Measurements from ENCODE around the gene ZGLP1. TPM values are rescaled to one million over a fixed set of nuclear protein-coding genes. Genes with fewer than 3 reads are reported as not detected.
A peak's percentile ranks its signal among the peaks of the same experiment; 100 is the strongest.

The ZGLP1 gene
- total RNA-seq (2014; rRNA removed) (1.4 and 1.8 TPM in 2 replicates), Bru-seq, nascent RNA (percentile 42 among the genes with signal in this experiment), BruChase-seq, experiment 1, labeled RNA remaining after a 6-hour chase (percentile 78 among the genes with signal in this experiment), BruChase-seq, experiment 2, labeled RNA remaining after a 2-hour chase (percentile 69 among the genes with signal in this experiment)
- long read RNA-seq, partial matches to known transcripts, result 0 of 4 reads
- long read RNA-seq, other reads (novel, unspliced or antisense), result 2 of 4 reads

DNA sequence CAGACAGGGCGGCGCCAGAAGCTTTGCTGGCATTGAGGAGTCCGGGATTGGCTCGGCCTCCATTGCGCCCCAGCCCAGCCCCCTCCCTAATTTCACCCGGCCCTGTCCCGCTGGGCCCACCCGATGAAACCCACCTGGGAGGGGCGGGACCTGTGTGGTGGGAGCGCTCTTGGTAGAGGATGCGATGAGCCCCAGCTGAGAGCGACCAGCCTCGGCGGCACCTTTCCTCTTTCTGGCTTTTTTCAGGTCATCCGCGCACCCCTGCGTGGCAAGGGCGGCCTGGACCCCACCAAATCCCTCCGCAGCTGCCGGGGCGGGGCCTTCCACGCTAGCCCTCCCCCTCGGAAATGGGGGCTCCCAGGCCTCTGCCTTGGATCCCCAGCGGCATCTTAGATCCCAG, at the start of gene ZGLP1:
TSS of gene ZGLP1 (minus strand) at position 393 of the 400 bp plus-strand sequence.
- intact Hi-C loops (cut with micrococcal nuclease), result no loop called here
- no peaks in the 10 kb centered on the region for H3K9me3 ChIP-seq (ENCODE audit: low read length)
- H4K20me1 ChIP-seq (ENCODE audit: low read length), result no peaks in the 10 kb centered on the region
- no peak for TF ChIP-seq EZH2 (IDR thresholded peaks at IDR 0.05; ENCODE audit: low read length, unreplicated experiment)
- TF ChIP-seq, protein P1, sequence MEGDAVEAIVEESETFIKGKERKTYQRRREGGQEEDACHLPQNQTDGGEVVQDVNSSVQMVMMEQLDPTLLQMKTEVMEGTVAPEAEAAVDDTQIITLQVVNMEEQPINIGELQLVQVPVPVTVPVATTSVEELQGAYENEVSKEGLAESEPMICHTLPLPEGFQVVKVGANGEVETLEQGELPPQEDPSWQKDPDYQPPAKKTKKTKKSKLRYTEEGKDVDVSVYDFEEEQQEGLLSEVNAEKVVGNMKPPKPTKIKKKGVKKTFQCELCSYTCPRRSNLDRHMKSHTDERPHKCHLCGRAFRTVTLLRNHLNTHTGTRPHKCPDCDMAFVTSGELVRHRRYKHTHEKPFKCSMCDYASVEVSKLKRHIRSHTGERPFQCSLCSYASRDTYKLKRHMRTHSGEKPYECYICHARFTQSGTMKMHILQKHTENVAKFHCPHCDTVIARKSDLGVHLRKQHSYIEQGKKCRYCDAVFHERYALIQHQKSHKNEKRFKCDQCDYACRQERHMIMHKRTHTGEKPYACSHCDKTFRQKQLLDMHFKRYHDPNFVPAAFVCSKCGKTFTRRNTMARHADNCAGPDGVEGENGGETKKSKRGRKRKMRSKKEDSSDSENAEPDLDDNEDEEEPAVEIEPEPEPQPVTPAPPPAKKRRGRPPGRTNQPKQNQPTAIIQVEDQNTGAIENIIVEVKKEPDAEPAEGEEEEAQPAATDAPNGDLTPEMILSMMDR (conservative IDR thresholded peaks at IDR 0.05; ENCODE audit: low read depth, low read length), result no peak
- no peak for TF ChIP-seq EZH2phosphoT487 (IDR thresholded peaks at IDR 0.05; ENCODE audit: borderline replicate concordance, low read length)
- H3K27ac ChIP-seq (ENCODE audit: low read length), result no peak within 1 kb of the TSS
- ChIA-PET CTCF (no interaction called here), POLR2A (ENCODE audit: unreplicated experiment) (no interaction called here)
- no peaks in the 10 kb centered on the region for H3K9me2 ChIP-seq (replicated peaks; ENCODE audit: low read length)
- H3K9ac ChIP-seq (ENCODE audit: low read length), result no peak within 1 kb of the TSS
- 0 out of 2 replicates have a peak, but pooled peaks cover under 1% of the 10 kb centered on the region for H3K4me1 ChIP-seq (ENCODE audit: insufficient read depth, low read length)
- no peaks in the 10 kb centered on the region; the same call in 1 of the 2 replicates for H3K36me3 ChIP-seq (ENCODE audit: low read depth, low read length)
- H3K4me3 ChIP-seq (ENCODE audit: low read length), result no peak within 1 kb of the TSS
- no TSS peak for BruUV-seq (replicated peaks)
- H3F3A ChIP-seq (ENCODE audit: low read length, unreplicated experiment), result no peaks in the 10 kb centered on the region
- H3K79me2 ChIP-seq (ENCODE audit: low read length), result peaks cover 5% of the 10 kb centered on the region
- H2AFZ ChIP-seq (ENCODE audit: low read length), result no peak within 1 kb of the TSS
- H3K27me3 ChIP-seq (ENCODE audit: low read length), result no peaks in the 10 kb centered on the region
- ATAC-seq, result no peak
- no peak for DNase-seq
- no peak within 1 kb of the TSS for H3K4me2 ChIP-seq (ENCODE audit: low read length)

DNA sequence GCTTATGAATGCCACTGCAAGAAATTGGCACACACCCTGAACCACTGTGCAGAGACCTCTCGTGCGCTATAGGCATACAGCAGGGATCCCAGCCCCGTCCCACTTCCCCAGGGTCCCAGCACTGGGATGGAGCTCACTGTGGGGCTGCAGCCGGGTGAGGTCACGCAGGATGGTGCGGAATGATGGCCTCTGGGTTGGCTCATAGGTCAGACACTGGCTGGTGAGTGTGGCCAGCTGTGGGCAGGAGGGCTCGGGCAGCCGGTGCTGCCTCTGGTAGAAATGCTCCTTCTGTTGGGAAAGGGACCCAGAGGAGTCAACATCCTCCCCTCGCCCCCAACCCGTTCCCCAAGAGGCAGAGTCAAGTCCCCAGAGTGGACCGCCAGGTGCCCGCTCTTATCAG, 46.8 kb upstream of the ZGLP1 start:
- no peaks in the 10 kb centered on the region for H3K4me1 ChIP-seq (ENCODE audit: insufficient read depth, low read length)
- H3K27ac ChIP-seq (ENCODE audit: low read length), result no peak overlapping the region
- intact Hi-C loops (cut with micrococcal nuclease), result no loop called here
- H3K9me3 ChIP-seq (ENCODE audit: low read length), result no peaks in the 10 kb centered on the region
- ATAC-seq (no peak), DNase-seq (no peak)
- H3K27me3 ChIP-seq (ENCODE audit: low read length), result no peaks in the 10 kb centered on the region
- H3K4me3 ChIP-seq (ENCODE audit: low read length), result no peak overlapping the region
- CTCF ChIA-PET, result no interaction called here
- no peak overlapping the region for H2AFZ ChIP-seq (ENCODE audit: low read length)
- H3K36me3 ChIP-seq (ENCODE audit: low read depth, low read length), result peaks cover 38% of the 10 kb centered on the region
- no peak overlapping the region for H3K4me2 ChIP-seq (ENCODE audit: low read length)
- H3K79me2 ChIP-seq (ENCODE audit: low read length), result no peaks in the 10 kb centered on the region
- H4K20me1 ChIP-seq (ENCODE audit: low read length), result no peaks in the 10 kb centered on the region
- TF ChIP-seq EZH2phosphoT487 (IDR thresholded peaks at IDR 0.05; ENCODE audit: borderline replicate concordance, low read length) (no peak), EZH2 (IDR thresholded peaks at IDR 0.05; ENCODE audit: low read length, unreplicated experiment) (no peak)
- TF ChIP-seq, protein P1 (conservative IDR thresholded peaks at IDR 0.05; ENCODE audit: low read depth, low read length), result no peak
- BruUV-seq (replicated peaks), result no TSS peak
- POLR2A ChIA-PET (ENCODE audit: unreplicated experiment), result no interaction called here
- no peaks in the 10 kb centered on the region for H3K9me2 ChIP-seq (replicated peaks; ENCODE audit: low read length)
- H3K9ac ChIP-seq (ENCODE audit: low read length), result no peak overlapping the region
- H3F3A ChIP-seq (ENCODE audit: low read length, unreplicated experiment), result no peaks in the 10 kb centered on the region

DNA sequence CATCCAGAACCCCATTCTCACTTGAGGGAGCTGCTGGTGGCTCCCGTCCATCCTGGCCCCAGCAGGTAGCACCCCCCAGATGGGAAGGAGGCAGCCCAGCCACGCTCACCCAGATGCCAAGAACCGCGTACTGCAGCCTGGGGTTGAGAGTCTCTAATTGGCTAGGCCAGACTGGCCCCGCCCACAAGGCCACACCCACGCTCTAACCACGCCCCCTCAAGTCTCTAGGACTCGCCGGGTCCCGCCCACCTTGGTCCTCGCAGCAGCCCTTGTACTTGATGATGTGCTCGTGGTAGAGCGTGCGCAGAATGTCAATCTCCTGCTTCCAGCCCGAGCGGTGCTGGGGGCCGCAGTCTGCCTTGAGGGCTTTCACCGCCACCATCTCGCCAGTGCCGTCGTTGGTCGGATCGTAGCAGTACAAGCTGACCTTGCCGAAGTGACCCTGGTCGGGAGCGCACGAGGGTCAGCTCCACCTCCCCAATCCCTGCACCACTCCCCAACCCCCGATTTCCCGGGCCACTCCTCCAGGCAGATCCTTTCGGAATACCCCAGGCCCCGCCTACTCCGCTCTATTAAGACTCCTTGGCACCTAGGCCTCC, 44.3 kb upstream of the ZGLP1 start:
- Histone ChIP-seq H3K9ac (ENCODE audit: low read length) (no peak overlapping the region), H3K4me2 (ENCODE audit: low read length) (no peak overlapping the region), H4K20me1 (ENCODE audit: low read length) (no peaks in the 10 kb centered on the region), H3K27me3 (ENCODE audit: low read length) (no peaks in the 10 kb centered on the region), H3K27ac (ENCODE audit: low read length) (no peak overlapping the region), H2AFZ (ENCODE audit: low read length) (no peak overlapping the region), H3F3A (ENCODE audit: low read length, unreplicated experiment) (no peaks in the 10 kb centered on the region), H3K4me3 (ENCODE audit: low read length) (no peak overlapping the region), H3K79me2 (ENCODE audit: low read length) (no peaks in the 10 kb centered on the region), H3K9me2 (replicated peaks; ENCODE audit: low read length) (no peaks in the 10 kb centered on the region), H3K4me1 (ENCODE audit: insufficient read depth, low read length) (no peaks in the 10 kb centered on the region), H3K36me3 (ENCODE audit: low read depth, low read length) (peaks cover 41% of the 10 kb centered on the region), H3K9me3 (ENCODE audit: low read length) (no peaks in the 10 kb centered on the region)
- DNase-seq, result peak; percentile 30
- CTCF ChIA-PET, result no interaction called here
- ATAC-seq, result 0 out of 2 replicates have a peak, but pooled peaks have one; percentile 20
- POLR2A ChIA-PET (ENCODE audit: unreplicated experiment), result no interaction called here
- intact Hi-C loops (cut with micrococcal nuclease), result no loop called here
- TF ChIP-seq, protein P1 (conservative IDR thresholded peaks at IDR 0.05; ENCODE audit: low read depth, low read length), result no peak
- TF ChIP-seq EZH2phosphoT487 (IDR thresholded peaks at IDR 0.05; ENCODE audit: borderline replicate concordance, low read length), result no peak
- TF ChIP-seq EZH2 (IDR thresholded peaks at IDR 0.05; ENCODE audit: low read length, unreplicated experiment), result no peak
- BruUV-seq (replicated peaks), result no TSS peak

All from PC-3 (cell line).